T-helper 9 cell (primary cell): ENCODE results near the gene FBXO5.

ENCODE experiments used
- DNase-seq: peaks from one replicate; pipeline ENCODE4 v3.0.0-alpha.2; 2020

The FBXO5 gene

DNA sequence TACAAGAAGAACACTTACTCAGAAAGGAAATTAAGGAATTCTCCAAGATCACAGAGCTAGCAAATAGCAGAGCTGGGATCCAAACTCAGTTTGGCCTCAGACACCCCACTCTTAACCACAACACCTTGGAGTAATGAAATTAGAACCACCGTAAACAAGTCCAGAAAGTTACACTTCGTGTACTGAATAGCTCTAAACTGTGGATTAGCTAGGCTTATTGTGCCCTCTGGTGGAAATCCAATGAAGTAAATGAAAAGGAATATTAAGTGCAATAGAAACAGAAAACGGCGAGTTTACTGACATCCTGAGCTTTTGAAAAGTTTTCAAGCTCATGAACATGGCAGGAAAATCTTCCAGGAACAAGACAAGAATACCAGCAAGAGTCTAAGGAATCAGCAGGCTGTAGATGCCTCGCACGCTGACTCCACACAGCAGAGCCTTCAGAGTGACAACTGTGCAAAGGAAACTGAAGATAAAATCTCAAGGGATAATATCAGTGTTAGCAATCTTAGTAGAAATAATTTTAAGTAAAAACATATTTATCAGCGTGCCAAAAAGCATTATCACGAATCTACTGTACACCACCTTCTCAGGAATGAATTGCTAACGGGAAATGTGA is 34.6 kb downstream of the FBXO5 start:
- DNase-seq = no peak

DNA sequence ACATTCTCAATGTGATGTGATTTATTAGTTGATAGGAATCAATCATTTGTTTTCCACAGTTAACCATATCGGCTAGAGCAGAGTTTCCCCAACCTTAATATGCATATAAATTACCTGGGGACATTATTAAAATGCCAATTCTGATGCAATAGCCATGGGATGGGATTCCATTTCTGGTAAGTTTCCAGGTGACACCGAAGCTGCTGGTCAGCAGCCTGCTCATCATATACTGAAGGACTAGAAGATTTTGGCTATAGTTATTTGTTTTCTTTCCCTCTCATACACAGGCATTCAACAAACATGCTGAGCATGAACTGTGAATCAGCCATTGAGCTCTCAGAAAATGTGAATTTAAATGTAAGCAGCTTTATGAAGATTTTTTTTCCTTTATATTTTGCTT is 35.8 kb downstream of the FBXO5 start:
- DNase-seq = no peak

DNA sequence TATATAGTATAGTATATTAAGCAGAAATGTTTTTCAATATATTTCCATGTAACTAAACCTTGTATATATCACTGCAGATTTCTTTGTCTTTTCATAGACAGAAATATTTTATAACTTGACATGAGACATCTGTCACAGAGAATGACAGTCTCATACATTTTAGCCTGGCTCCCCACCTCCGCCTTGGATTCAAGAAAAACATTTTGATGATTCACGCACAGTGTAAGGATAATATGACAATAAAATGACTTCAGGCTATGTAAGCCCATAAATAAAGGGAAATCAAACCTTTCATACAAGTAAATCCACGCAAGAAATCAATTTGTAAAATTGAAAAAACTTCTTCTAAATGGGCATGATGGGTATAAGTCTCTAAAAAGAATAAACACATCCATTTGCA is 36.4 kb downstream of the FBXO5 start:
- DNase-seq = no peak

DNA sequence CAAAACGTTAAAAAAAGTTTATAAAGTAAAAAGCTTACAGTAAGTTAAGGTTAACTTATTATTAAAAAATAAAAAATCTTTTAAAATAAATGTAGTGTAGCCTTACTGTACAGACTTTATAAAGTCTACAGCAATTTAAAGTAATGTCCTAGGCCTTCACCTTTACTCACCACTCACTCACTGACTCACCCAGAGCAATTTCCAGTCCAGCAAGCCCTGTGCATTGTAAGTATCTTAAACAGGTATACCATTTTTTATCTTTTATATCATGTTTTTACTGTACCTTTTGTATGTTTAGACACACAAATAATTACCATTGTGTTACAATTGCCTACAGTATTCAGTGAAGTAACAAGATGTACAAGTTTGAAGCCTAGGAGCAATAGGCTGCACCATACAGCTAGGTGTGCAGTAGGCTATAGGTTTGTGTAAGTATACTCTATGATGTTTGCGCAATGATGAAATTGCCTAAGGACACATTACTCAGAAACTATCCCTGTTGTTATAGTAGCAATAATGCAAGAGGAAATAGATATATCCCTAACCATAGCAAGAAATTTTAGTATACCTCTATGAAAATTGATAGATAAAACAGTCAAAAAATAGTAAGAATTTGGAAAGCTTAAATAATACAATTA is 39.5 kb downstream of the FBXO5 start:
- DNase-seq = no peak

DNA sequence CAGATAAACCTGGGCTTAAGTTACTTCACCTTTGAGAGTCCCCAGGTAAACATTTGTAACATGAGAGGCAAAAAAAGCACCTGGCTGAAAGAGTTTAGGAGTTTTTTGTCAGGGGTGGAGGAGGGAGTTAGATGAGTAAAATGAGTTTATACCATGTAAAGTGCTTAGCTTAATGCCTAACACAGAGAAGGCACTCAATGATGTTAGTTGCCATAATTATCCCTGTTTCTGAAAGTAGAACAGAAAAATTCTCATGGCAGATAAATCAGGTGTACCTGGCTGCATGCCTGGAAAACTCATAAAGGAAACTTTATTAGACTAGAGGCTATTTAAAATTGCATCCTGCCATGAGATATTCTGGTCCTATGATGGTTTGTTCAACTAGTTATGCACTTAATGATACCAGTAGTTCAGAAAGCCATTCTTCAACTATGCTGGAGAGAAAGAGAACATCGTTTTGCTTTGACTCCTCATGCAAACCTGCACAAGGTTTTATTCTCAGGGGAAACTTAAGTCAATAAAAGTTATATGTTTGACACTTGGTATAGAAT is 40.4 kb downstream of the FBXO5 start:
- DNase-seq = no peak

DNA sequence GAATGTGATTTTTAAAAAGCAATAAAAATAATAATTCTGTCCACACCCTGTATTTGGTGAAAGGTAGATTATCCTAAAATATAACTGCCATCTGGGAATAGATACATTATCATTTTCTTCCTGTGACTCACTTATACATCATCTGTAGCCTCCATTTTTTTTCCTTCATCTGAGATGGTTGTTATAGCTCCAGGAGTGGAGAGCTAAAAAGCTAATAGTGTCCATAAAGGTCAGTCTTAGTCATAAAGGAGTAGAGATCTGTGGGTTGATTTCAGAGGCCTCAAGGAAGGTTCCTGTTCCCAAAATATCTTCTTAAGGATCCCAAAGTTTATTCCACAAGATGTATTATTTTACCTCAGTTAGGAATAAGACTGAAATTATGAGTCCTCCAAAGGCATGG is 41.1 kb downstream of the FBXO5 start:
- no peak for DNase-seq

DNA sequence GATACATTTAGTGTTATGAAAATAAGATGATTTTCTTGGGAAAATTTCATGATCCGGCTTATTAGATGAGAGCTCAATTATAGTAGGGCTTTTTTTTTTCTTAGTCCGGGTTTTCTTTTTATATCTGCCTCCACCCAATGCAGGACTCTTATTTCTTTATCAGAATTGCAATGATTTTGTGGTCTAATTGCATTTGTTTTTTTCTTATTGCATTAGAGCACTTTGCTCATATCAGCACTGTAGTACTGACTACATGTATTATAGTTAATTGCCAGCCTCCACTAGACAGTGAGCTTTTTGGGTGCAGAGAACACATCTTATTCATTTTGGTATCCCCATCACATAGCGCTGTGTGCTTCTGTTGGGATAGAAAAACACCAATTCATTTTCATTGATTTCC is 50.0 kb downstream of the FBXO5 start:
- DNase-seq = no peak

DNA sequence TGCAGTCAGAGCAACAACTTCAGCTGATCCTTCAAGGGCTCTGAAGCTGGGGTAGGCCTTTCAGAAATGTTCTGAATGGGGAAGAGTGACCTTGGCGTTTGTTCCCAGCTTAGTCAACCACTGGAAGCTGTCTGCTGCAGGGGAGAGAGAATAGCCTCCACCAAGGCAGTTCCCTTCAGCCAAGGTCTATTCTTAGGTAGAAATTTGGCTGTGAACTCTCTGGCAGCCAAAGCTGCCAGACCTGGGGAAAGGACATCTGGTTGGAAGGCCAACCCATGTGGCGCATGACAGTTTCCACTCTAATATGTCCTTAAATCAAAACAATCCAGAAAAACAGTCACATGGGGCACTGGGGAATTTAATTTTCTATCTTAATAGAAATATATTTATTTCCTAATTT is 60.1 kb downstream of the FBXO5 start:
- no peak for DNase-seq
